Sigmoid colon (tissue), 7 donors: ENCODE results near the gene ACSS2. TPM values are rescaled to one million over a fixed set of nuclear protein-coding genes. Genes with fewer than 3 reads are reported as not detected.

Experiments
- DNase-seq: peaks from one replicate; pipeline ENCODE4 v3.0.0-alpha.2; 2019
- H3K27ac ChIP-seq, 4 donors: fragments of 200-600 bp; sonication (generic); one replicate each; pipeline ENCODE4 v1.5.1; 2016 to 2019; ENCODE audit warnings: mild to moderate bottlenecking in 1 of 4
- H3K27me3 ChIP-seq, 3 donors: fragments of 200-600 bp; sonication (generic); one replicate each; pipeline ENCODE4 v1.5.1; 2019; ENCODE audit warnings: mild to moderate bottlenecking in 1 of 3
- H3K36me3 ChIP-seq, 4 donors: fragments of 200-600 bp; sonication (generic); one replicate each; pipeline ENCODE4 v1.5.1; 2016 to 2019
- H3K4me1 ChIP-seq, 4 donors: fragments of 200-600 bp; sonication (generic); one replicate each; pipeline ENCODE4 v1.5.1; 2017 to 2019
- H3K4me3 ChIP-seq, 4 donors: fragments of 200-600 bp; sonication (generic); one replicate each; pipeline ENCODE4 v1.5.1; 2017 to 2019; ENCODE audit warnings: mild to moderate bottlenecking in 2 of 4, moderate library complexity in 1 of 4
- H3K9me3 ChIP-seq, 4 donors: fragments of 200-600 bp in 3 of 4; sonication (generic) in 3 of 4; one replicate each; pipeline versions ENCODE4 v1.5.1 to v1.6.1; 2013 to 2019
- CTCF ChIP-seq, 4 experiments: fragments of 450-650 bp in 3 of 4; fragments of 200-600 bp in 1 of 4; IDR thresholded peaks; one replicate each; pipeline ENCODE4 v1.5.1; 2016 to 2019; ENCODE audit warnings: antibody characterized with exemption in 4 of 4, mild to moderate bottlenecking in 3 of 4, moderate library complexity in 2 of 4
- EP300 ChIP-seq, 4 donors: sonication (generic); formaldehyde crosslinking; IDR thresholded peaks; one replicate each; pipeline ENCODE4 v1.6.1; 2017; ENCODE audit warnings: antibody characterized with exemption in 4 of 4
- POLR2A ChIP-seq, 2 donors: fragments of 450-650 bp; IDR thresholded peaks; one replicate each; pipeline ENCODE4 v1.6.1; 2016; ENCODE audit warnings: antibody characterized with exemption in 2 of 2, mild to moderate bottlenecking in 2 of 2, moderate library complexity in 2 of 2
- POLR2AphosphoS5 ChIP-seq, 4 donors: sonication (generic); formaldehyde crosslinking; IDR thresholded peaks; one replicate each; pipeline ENCODE4 v1.6.1; 2017; ENCODE audit warnings: antibody characterized with exemption in 4 of 4
- WGBS, 2 donors: extraction: QIAGEN DNeasy Blood & Tissue Kit; methylation state at CpG; one replicate each; pipeline ENCODE4 v1.1.7; 2013; 5-methylcytosine and 5-hydroxymethylcytosine counted together
- intact Hi-C: fragments of 100-400 bp; cut with DNase I; formaldehyde crosslinking; loops from one replicate; pipeline ENCODE4 v1.15.1; 2023
- polyA plus RNA-seq, 3 donors: library from polyadenylated mRNA; stranded (reverse); fragments of 200-250 nt; gene quantifications; one replicate each; pipeline ENCODE4 v1.2.3, GENCODE V29; 2013
- total RNA-seq, 4 donors: library from RNA; depleted of rRNA; stranded (reverse); fragments of >200 nt; gene quantifications; one replicate each; pipeline ENCODE4 v1.1.0, GENCODE V29; 2016
- donor health status: healthy with polysubstance abuse.
- donor health status: Bipolar disorder and iron deficiency.
- donor health status: healthy.

The ACSS2 gene
- total and polyA plus RNA-seq, 7 donors, result 29.7 to 232 (median 70.1) TPM

GRCh38 chr20:34842143-34842542 is 34.3 kb upstream of the ACSS2 start:
- 73 to 75% methylated on average over 2 of the region's 2 CpGs for WGBS, 2 donors
- H3K9me3 ChIP-seq, result no peaks in the 10 kb centered on the region
- intact Hi-C loops, result no loop called here
- TF ChIP-seq EP300 (IDR thresholded peaks at IDR 0.05) (no peak), POLR2A (IDR thresholded peaks at IDR 0.05) (no peak), CTCF (IDR thresholded peaks at IDR 0.05) (no peak), POLR2AphosphoS5 (IDR thresholded peaks at IDR 0.05) (no peak)
- H3K4me1 ChIP-seq, result no peaks in the 10 kb centered on the region
- H3K36me3 ChIP-seq, result peaks cover 0 to 7% (median 0%) of the 10 kb centered on the region in 4 donors
- no peak overlapping the region for H3K4me3 ChIP-seq
- no peak overlapping the region for H3K27ac ChIP-seq
- no peak for DNase-seq
- no peaks in the 10 kb centered on the region for H3K27me3 ChIP-seq

- TF ChIP-seq EP300 (IDR thresholded peaks at IDR 0.05) (no peak), POLR2A (IDR thresholded peaks at IDR 0.05) (no peak), CTCF (IDR thresholded peaks at IDR 0.05) (no peak), POLR2AphosphoS5 (IDR thresholded peaks at IDR 0.05) (no peak)
- intact Hi-C loops, result no loop called here
Observed at GRCh38 chr20:34843421-34843820, 33.0 kb upstream of the ACSS2 start.

GRCh38 chr20:34848597-34848996 is 27.8 kb upstream of the ACSS2 start:
- Histone ChIP-seq H3K4me1 (no peaks in the 10 kb centered on the region), H3K36me3 (peaks cover 13 to 69% (median 18%) of the 10 kb centered on the region in 4 donors), H3K27ac (no peak overlapping the region), H3K4me3 (no peak overlapping the region), H3K9me3 (no peaks in the 10 kb centered on the region), H3K27me3 (no peaks in the 10 kb centered on the region)
- 94 to 95% methylated on average over 5 of the region's 5 CpGs for WGBS, 2 donors
- intact Hi-C loops, result no loop called here
- TF ChIP-seq CTCF (IDR thresholded peaks at IDR 0.05), result no peak
- TF ChIP-seq POLR2AphosphoS5 (IDR thresholded peaks at IDR 0.05), result no peak
- TF ChIP-seq POLR2A (IDR thresholded peaks at IDR 0.05), result no peak
- TF ChIP-seq EP300 (IDR thresholded peaks at IDR 0.05), result no peak
- DNase-seq, result no peak

More at GRCh38 chr20:34843421-34843820, 33.0 kb upstream of the ACSS2 start:
- Histone ChIP-seq H3K36me3 (peaks cover 0 to 20% (median 6%) of the 10 kb centered on the region in 4 donors), H3K27ac (no peak overlapping the region), H3K9me3 (no peaks in the 10 kb centered on the region), H3K27me3 (no peaks in the 10 kb centered on the region), H3K4me1 (no peaks in the 10 kb centered on the region), H3K4me3 (no peak overlapping the region)
- 94 to 96% methylated on average over 2 of the region's 2 CpGs for WGBS, 2 donors
- DNase-seq, result no peak

GRCh38 chr20:34849778-34850177 is 26.6 kb upstream of the ACSS2 start:
- intact Hi-C loops, result no loop called here
- Histone ChIP-seq H3K4me1 (no peaks in the 10 kb centered on the region), H3K27me3 (no peaks in the 10 kb centered on the region), H3K9me3 (no peaks in the 10 kb centered on the region), H3K27ac (no peak overlapping the region), H3K36me3 (peaks cover 13 to 81% (median 21%) of the 10 kb centered on the region in 4 donors), H3K4me3 (no peak overlapping the region)
- TF ChIP-seq POLR2AphosphoS5 (IDR thresholded peaks at IDR 0.05) (no peak), POLR2A (IDR thresholded peaks at IDR 0.05) (no peak), EP300 (IDR thresholded peaks at IDR 0.05) (no peak), CTCF (IDR thresholded peaks at IDR 0.05) (no peak)
- DNase-seq, result no peak
- WGBS, 2 donors, result 83 to 94% methylated on average over 9 of the region's 9 CpGs

- H3K27ac ChIP-seq, result no peak overlapping the region
- no peaks in the 10 kb centered on the region for H3K4me1 ChIP-seq
- H3K27me3 ChIP-seq, result no peaks in the 10 kb centered on the region
- no peaks in the 10 kb centered on the region for H3K9me3 ChIP-seq
- peaks cover 13 to 92% (median 24%) of the 10 kb centered on the region in 4 donors for H3K36me3 ChIP-seq
- intact Hi-C loops, result no loop called here
- no peak overlapping the region for H3K4me3 ChIP-seq
- 96 to 97% methylated on average over 14 of the region's 14 CpGs for WGBS, 2 donors
- TF ChIP-seq POLR2A (IDR thresholded peaks at IDR 0.05) (no peak), CTCF (IDR thresholded peaks at IDR 0.05) (no peak), EP300 (IDR thresholded peaks at IDR 0.05) (no peak), POLR2AphosphoS5 (IDR thresholded peaks at IDR 0.05) (no peak)
- DNase-seq, result no peak
Observed at GRCh38 chr20:34850969-34851368, 25.4 kb upstream of the ACSS2 start.
